ENCODE measurements around the gene EIF6.

- no peak for TF ChIP-seq POLR2A (IDR thresholded peaks at IDR 0.05)
- TF ChIP-seq CTCF (IDR thresholded peaks at IDR 0.05): no peak
Observed at GRCh38 chr20:35290186-35290886, 5.8 kb upstream of the EIF6 start.

Data from tibial nerve (tissue), 3 donors.